Peyer's patch (tissue), 4 donors: ENCODE data around the gene DENND11. TPM values are rescaled to one million over a fixed set of nuclear protein-coding genes. Genes with fewer than 3 reads are reported as not detected.
A peak's percentile ranks its signal among the peaks of the same experiment; 100 is the strongest.

Experiments
- DNase-seq, 3 donors: peaks; one replicate each; pipeline ENCODE4 v3.0.0-alpha.2; 2017 to 2019
- H3K27ac ChIP-seq, 4 donors: fragments of 200-600 bp; sonication (generic); one replicate each; pipeline ENCODE4 v1.5.1; 2016 to 2019
- H3K27me3 ChIP-seq, 2 donors: fragments of 200-600 bp; sonication (generic); one replicate each; pipeline ENCODE4 v1.5.1; 2019
- H3K36me3 ChIP-seq, 3 donors: fragments of 200-600 bp; sonication (generic); one replicate each; pipeline ENCODE4 v1.5.1; 2016 to 2019
- H3K4me1 ChIP-seq, 4 donors: fragments of 200-600 bp; sonication (generic); one replicate each; pipeline ENCODE4 v1.5.1; 2016 to 2019
- H3K4me3 ChIP-seq, 4 donors: fragments of 200-600 bp; sonication (generic); 1 replicate in 3 of 4; 2 replicates in 1 of 4; pipeline ENCODE4 v1.5.1; 2016 to 2019; ENCODE audit warnings: mild to moderate bottlenecking in 1 of 4
- H3K9me3 ChIP-seq, 4 donors: fragments of 200-600 bp; sonication (generic); one replicate each; pipeline ENCODE4 v1.5.1; 2016 to 2019; ENCODE audit warnings: mild to moderate bottlenecking in 1 of 4
- CTCF ChIP-seq, 6 experiments: fragments of 450-650 bp in 4 of 6; fragments of 200-600 bp in 2 of 6; sonication (generic) in 1 of 6; IDR thresholded peaks; one replicate each; pipeline ENCODE4 v1.5.1; 2017 to 2019; ENCODE audit warnings: antibody characterized with exemption in 6 of 6, mild to moderate bottlenecking in 3 of 6, moderate library complexity in 1 of 6
- POLR2A ChIP-seq, 2 donors: fragments of 450-650 bp; IDR thresholded peaks; one replicate each; pipeline ENCODE4 v1.5.1; 2017; ENCODE audit warnings: antibody characterized with exemption in 2 of 2, mild to moderate bottlenecking in 2 of 2, moderate library complexity in 2 of 2
- small RNA-seq, 2 donors: library from RNA; depleted of rRNA; stranded (forward); fragments of <200 nt; gene quantifications; one replicate each; pipeline ENCODE3, GENCODE V24; 2016
- total RNA-seq, 4 donors: library from RNA; depleted of rRNA; stranded (reverse); fragments of >200 nt; gene quantifications; one replicate each; pipeline ENCODE4 v1.1.0, GENCODE V29; 2016

DENND11 gene
- total RNA-seq, 4 donors from 2014 or later, result 22.6 to 31.0 (median 26.4) TPM

DNA sequence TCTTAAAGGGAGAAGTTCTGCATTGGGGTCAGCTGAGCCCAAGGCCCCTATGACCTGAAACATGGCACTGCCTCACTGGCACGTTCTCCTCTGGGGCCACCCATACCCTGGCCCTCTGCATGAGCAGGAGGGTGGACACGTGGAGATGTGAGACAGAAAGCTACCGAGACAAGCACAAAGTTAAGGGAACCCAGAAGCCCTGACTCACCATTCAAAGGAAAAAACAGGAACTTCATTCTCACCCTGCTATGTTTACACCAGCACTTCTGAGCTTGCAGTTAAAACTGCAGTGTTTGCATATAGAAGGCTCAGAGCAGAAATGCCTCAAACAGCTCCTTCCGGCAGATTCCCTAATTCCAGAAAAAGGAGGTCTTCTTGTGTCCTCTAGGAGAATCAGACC is 41.7 kb downstream of the DENND11 start:
- H3K4me1 ChIP-seq, result peaks cover 0 to 21% (median 4%) of the 10 kb centered on the region in 4 donors
- no peak overlapping the region for H3K4me3 ChIP-seq
- no peaks in the 10 kb centered on the region for H3K9me3 ChIP-seq
- H3K36me3 ChIP-seq, result peaks cover 0 to 31% (median 0%) of the 10 kb centered on the region in 3 donors
- no peak for DNase-seq
- TF ChIP-seq POLR2A (IDR thresholded peaks at IDR 0.05), result no peak
- no peak for TF ChIP-seq CTCF (IDR thresholded peaks at IDR 0.05)
- H3K27ac ChIP-seq, result no peak overlapping the region
- no peaks in the 10 kb centered on the region for H3K27me3 ChIP-seq

DNA sequence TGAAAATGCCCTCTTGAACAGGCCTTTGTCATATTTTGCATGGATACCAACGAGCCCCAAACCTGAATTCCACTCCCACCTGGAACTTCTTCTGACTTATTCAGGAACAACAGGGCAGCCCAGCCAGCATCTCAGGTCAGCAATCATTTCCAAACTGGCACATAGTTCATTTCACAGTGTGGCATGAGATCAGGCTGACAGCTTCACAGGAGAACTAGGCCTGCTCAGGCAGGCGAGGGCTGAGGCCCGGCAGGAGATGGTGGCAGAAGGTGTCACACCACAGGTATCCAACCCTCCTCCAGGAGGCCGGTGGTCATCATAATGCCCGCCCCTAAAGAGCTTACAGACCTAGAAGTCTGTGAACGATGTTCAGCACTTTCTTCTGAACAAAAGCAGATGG is 42.5 kb downstream of the DENND11 start:
- H3K27me3 ChIP-seq, result no peaks in the 10 kb centered on the region
- no peak for DNase-seq
- H3K9me3 ChIP-seq, result no peaks in the 10 kb centered on the region
- TF ChIP-seq CTCF (IDR thresholded peaks at IDR 0.05) (no peak), POLR2A (IDR thresholded peaks at IDR 0.05) (no peak)
- peaks cover 0 to 24% (median 0%) of the 10 kb centered on the region in 3 donors for H3K36me3 ChIP-seq
- no peak overlapping the region for H3K4me3 ChIP-seq
- H3K27ac ChIP-seq, result no peak overlapping the region
- peaks cover 0 to 15% (median 4%) of the 10 kb centered on the region in 4 donors for H3K4me1 ChIP-seq

DNA sequence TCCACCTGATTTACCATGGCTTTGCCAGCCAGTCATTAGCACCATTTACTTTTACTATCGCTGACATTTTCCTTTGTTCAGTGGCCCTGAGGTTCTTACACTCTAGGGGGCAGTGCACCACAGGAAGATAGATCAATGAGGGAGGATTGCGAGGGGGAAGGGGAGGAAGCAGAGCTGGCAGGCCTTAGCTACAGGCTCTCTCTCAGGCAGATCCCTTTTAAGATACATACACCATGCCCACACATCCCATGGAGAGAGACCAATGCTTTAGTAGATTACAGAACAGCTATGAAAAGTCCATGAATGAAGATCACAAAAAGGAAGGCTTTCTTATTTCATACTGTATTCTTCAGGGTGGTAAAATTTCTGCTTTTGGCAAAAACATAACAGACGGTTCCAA is 47.4 kb downstream of the DENND11 start:
- peak in 4 of 6 experiments; percentile 54 to 85 (median 82) for TF ChIP-seq CTCF (IDR thresholded peaks at IDR 0.05)
- no peak for TF ChIP-seq POLR2A (IDR thresholded peaks at IDR 0.05)
- Histone ChIP-seq H3K27ac (no peak overlapping the region), H3K9me3 (no peaks in the 10 kb centered on the region), H3K27me3 (no peaks in the 10 kb centered on the region), H3K4me1 (peaks cover 0 to 5% (median 1%) of the 10 kb centered on the region in 4 donors), H3K36me3 (peaks cover 0 to 11% (median 0%) of the 10 kb centered on the region in 3 donors), H3K4me3 (no peak overlapping the region)
- peak in 2 of 3 donors; percentile 60 to 82 for DNase-seq

DNA sequence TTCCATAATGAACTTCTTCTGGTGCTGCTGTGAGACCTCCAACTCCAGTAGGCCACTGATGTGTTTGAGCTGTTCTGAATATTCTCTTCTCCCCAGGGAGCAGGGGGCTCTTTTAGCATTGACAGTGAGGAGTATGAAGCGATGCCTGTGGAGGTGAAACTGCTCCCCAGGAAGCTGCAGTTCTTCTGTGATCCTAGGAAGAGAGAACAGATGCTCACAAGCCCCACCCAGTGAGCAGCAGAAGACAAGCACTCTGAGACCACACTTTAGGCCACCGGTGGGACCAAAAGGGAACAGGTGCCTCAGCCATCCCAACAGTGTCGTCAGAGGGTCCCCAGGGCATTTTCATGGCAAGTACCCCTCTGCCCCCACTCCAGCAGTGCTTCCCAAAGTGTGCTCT is 49.3 kb downstream of the DENND11 start:
- TF ChIP-seq POLR2A (IDR thresholded peaks at IDR 0.05) (no peak), CTCF (IDR thresholded peaks at IDR 0.05) (no peak)
- peaks cover 0 to 11% (median 0%) of the 10 kb centered on the region in 3 donors for H3K36me3 ChIP-seq
- H3K27ac ChIP-seq, result no peak overlapping the region
- no peak overlapping the region for H3K4me3 ChIP-seq
- DNase-seq, result no peak
- no peaks in the 10 kb centered on the region for H3K27me3 ChIP-seq
- H3K9me3 ChIP-seq, result no peaks in the 10 kb centered on the region
- peaks cover 0 to 6% (median 3%) of the 10 kb centered on the region in 4 donors for H3K4me1 ChIP-seq

Small RNA genes within 50 kb of the gene (small RNA-seq; reads per million reads assigned to genes)
- gene RNU1-82P, result 0 reads per million in 2 donors

Other genes starting within 250 kb of the DENND11 start
- gene AGK, start 150.8 kb downstream of the DENND11 start, total RNA-seq, result 10 to 100 TPM in 3 of 4 donors, 1 to 10 TPM in 1; 8.4 to 47.0 (median 17.5) TPM
- not detected for gene WEE2, start 6.2 kb upstream of the DENND11 start, total RNA-seq
- gene SSBP1, start 36.2 kb upstream of the DENND11 start, total RNA-seq, result 100 to 1,000 TPM in 1 of 4 donors, 10 to 100 TPM in 3; 54.4 to 106 (median 67.7) TPM
- gene TAS2R3, start 61.9 kb upstream of the DENND11 start, total RNA-seq, result 1 to 10 TPM; 5.7 to 6.6 (median 6.3) TPM
- gene TAS2R4, start 74.5 kb upstream of the DENND11 start, total RNA-seq, result 1 to 10 TPM in 3 of 4 donors, not detected in 1; 1.9 to 5.6 (median 3.3) TPM
- 1 to 10 TPM; 2.1 to 6.0 (median 5.2) TPM for gene TAS2R5, start 88.1 kb upstream of the DENND11 start, total RNA-seq
- gene PRSS37, start 139.3 kb upstream of the DENND11 start, total RNA-seq, result not detected
- gene OR9A4, start 214.2 kb upstream of the DENND11 start, total RNA-seq, result not detected
- not detected for gene CLEC5A, start 244.8 kb upstream of the DENND11 start, total RNA-seq